AG09309 (cell line): ENCODE results near the gene SORCS3.

Experiments used
- DNase-seq: peaks from one replicate; pipeline ENCODE4 v3.0.0-alpha.2; 2010; ENCODE audit warnings: low read depth
- H3K4me3 ChIP-seq: 2 replicates; pipeline ENCODE4 v1.5.1; 2011; ENCODE audit warnings: mild to moderate bottlenecking, low read depth, low read length, moderate library complexity; ENCODE audit not compliant: control insufficient read depth
- CTCF ChIP-seq: IDR thresholded peaks from 2 replicates; pipeline ENCODE4 v1.5.1; 2011; ENCODE audit warnings: mild to moderate bottlenecking, low read depth, low read length, inconsistent platforms; ENCODE audit not compliant: insufficient read depth, control insufficient read depth; ENCODE audit errors: missing control alignments

SORCS3 gene

GRCh38 chr10:104835422-104835821 is 194.3 kb downstream of the SORCS3 start:
- DNase-seq: no peak
- no peak for TF ChIP-seq CTCF
- no peak overlapping the region for H3K4me3 ChIP-seq

- no peak overlapping the region for H3K4me3 ChIP-seq
- DNase-seq: no peak
- TF ChIP-seq CTCF: no peak
Measured at GRCh38 chr10:104842704-104843103, 201.6 kb downstream of the SORCS3 start.

DNA sequence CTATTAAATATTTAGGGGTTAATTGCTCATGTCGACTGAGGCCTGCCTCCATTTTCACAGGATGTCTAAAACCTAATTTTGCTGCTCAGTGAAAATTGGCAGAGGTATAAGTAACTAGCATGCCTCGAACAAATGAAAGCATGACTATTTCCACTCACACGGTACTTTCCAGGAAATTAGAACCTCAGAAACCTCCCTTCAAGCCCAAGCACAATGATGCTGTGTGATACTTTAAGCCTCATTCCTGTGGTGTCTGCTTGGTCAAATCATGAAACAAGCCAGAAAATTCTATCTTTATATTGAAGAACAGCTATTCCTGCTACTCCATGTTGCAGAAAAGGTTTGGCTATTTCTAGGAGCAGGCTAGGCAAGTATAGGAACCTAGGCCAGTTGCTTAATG is 203.0 kb downstream of the SORCS3 start:
- no peak overlapping the region for H3K4me3 ChIP-seq
- no peak for DNase-seq
- no peak for TF ChIP-seq CTCF

DNA sequence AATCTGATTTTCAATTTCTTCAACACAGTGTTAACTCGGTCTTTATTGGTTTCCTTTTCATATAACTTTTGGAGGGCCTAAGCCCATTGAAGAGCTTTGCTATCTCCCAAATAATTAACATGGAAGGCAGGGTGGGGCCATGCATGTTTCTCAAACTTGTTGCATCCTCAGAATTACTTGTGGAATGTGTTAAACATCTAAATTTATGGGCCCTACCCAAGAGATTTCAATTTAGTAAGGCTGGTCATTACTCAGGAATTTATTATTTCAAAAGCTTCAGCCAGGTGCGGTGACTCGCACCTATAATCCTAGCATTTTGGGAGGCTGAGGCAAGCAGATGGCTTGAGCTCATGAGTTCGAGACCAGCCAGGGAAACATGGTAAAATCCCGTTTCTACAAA is 208.9 kb downstream of the SORCS3 start:
- no peak for DNase-seq
- TF ChIP-seq CTCF: no peak
- no peak overlapping the region for H3K4me3 ChIP-seq

- DNase-seq: no peak
- TF ChIP-seq CTCF: no peak
- H3K4me3 ChIP-seq: no peak overlapping the region
Measured at GRCh38 chr10:104867966-104868598, 227.0 kb downstream of the SORCS3 start.

- no peak for TF ChIP-seq CTCF
- no peak overlapping the region for H3K4me3 ChIP-seq
- no peak for DNase-seq
Measured at GRCh38 chr10:104872691-104873090, 231.6 kb downstream of the SORCS3 start.

DNA sequence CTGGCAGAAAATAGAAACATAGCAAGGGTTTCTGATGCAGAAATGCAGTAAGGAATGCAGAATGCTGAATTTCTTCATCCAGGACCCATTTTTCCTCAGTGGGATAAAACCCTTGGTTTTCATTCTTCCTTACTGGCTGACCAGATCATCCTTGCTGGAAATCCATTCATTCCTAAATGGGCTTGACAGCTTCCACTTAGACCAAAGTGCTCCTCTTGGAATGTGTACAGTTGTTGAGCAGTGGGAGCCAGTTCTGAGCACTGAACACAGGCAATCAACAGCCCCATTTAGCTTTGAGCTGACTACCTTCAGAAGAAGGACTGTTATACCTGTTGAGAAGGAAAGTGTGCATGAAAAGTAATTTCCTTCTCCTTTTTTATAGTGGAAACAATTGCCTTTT is 232.1 kb downstream of the SORCS3 start:
- TF ChIP-seq CTCF: no peak
- no peak overlapping the region for H3K4me3 ChIP-seq
- DNase-seq: no peak
